SK-N-SH (cell line): Measurements from ENCODE around the gene ADGRF5. TPM values are rescaled to one million over a fixed set of nuclear protein-coding genes. Genes with fewer than 3 reads are reported as not detected.

Experiments
- CTCF ChIA-PET: fragments of 300-600, 350-600 bp; formaldehyde crosslinking; extraction: SDS; loops from one replicate; lab custom pipeline; 2021; lab: Yijun Ruan, JAX
- POLR2A ChIA-PET: fragments of 350-600 bp; sonication (Branson Sonifier 250); formaldehyde crosslinking; extraction: SDS; loops from one replicate; lab custom pipeline; 2020; ENCODE audit warnings: antibody characterized with exemption, inconsistent platforms; lab: Yijun Ruan, JAX
- DNase-seq: peaks from one replicate; pipeline ENCODE4 v3.0.0; 2012
- H2AFZ ChIP-seq: fragments of 200-600 bp; sonication (generic); 2 replicates; pipeline ENCODE4 v1.8.1; 2016; ENCODE audit warnings: antibody characterized with exemption, mild to moderate bottlenecking, low read depth
- H3F3A ChIP-seq: fragments of 200-600 bp; sonication (generic); replicated peaks from 2 replicates; pipeline ENCODE3; 2016; ENCODE audit warnings: antibody characterized with exemption, mild to moderate bottlenecking; ENCODE audit not compliant: insufficient read depth
- H3K27ac ChIP-seq, 2 experiments: fragments of 200-500 bp in 1 of 2; fragments of 200-600 bp in 1 of 2; sonication (Bioruptor generic) in 1 of 2; sonication (generic), shearing (Covaris generic) in 1 of 2; 2 replicates each; pipeline versions ENCODE4 v1.5.1 to v1.6.1; 2014 to 2016; ENCODE audit warnings: low read depth in 2 of 2, inconsistent platforms in 1 of 2, low read length in 1 of 2, mild to moderate bottlenecking in 1 of 2, mixed read lengths in 1 of 2
- H3K27me3 ChIP-seq: fragments of 200-600 bp; sonication (generic), shearing (Covaris generic); 2 replicates; pipeline ENCODE4 v1.6.1; 2016; ENCODE audit warnings: mixed run types; ENCODE audit not compliant: insufficient read depth
- H3K36me3 ChIP-seq, 2 experiments: fragments of 200-500 bp in 1 of 2; fragments of 200-600 bp in 1 of 2; sonication (Bioruptor generic) in 1 of 2; sonication (generic) in 1 of 2; replicated peaks in 1 of 2; 2 replicates each; pipeline versions ENCODE3 to v1.5.1; 2014 to 2016; ENCODE audit warnings: low read length in 1 of 2, mild to moderate bottlenecking in 1 of 2; ENCODE audit not compliant: insufficient read depth in 2 of 2, control insufficient read depth in 1 of 2
- H3K4me1 ChIP-seq, 2 experiments: fragments of 200-500 bp in 1 of 2; fragments of 200-600 bp in 1 of 2; sonication (Bioruptor generic) in 1 of 2; sonication (generic), shearing (Covaris generic) in 1 of 2; 2 replicates each; pipeline versions ENCODE4 v1.5.1 to v1.6.1; 2014 to 2016; ENCODE audit warnings: low read depth in 1 of 2, low read length in 1 of 2, mixed run types in 1 of 2; ENCODE audit not compliant: insufficient read depth in 2 of 2, control insufficient read depth in 1 of 2
- H3K4me2 ChIP-seq: fragments of 200-600 bp; sonication (generic), shearing (Covaris generic); 2 replicates; pipeline ENCODE4 v1.6.1; 2017; ENCODE audit warnings: mixed run types
- H3K4me3 ChIP-seq, 2 experiments: fragments of 200-500 bp in 1 of 2; fragments of 200-600 bp in 1 of 2; sonication (Bioruptor generic) in 1 of 2; sonication (generic), shearing (Covaris generic) in 1 of 2; 2 replicates each; pipeline versions ENCODE4 v1.5.1 to v1.8.1; 2014 to 2016; ENCODE audit warnings: low read depth in 2 of 2, inconsistent platforms in 1 of 2, low read length in 1 of 2, mild to moderate bottlenecking in 1 of 2, mixed read lengths in 1 of 2, moderate library complexity in 1 of 2
- H3K79me2 ChIP-seq: fragments of 200-600 bp; sonication (generic); 2 replicates; pipeline ENCODE4 v1.8.1; 2017; ENCODE audit warnings: mild to moderate bottlenecking; ENCODE audit not compliant: insufficient read depth
- H3K9ac ChIP-seq: fragments of 200-600 bp; sonication (generic); 2 replicates; pipeline ENCODE4 v1.6.1; 2017; ENCODE audit warnings: mixed run types
- H3K9me2 ChIP-seq: fragments of 200-600 bp; sonication (generic); 2 replicates; pipeline ENCODE4 v1.6.1; 2017; ENCODE audit warnings: mixed run types
- H3K9me3 ChIP-seq: fragments of 200-600 bp; sonication (generic); 2 replicates; pipeline ENCODE4 v1.6.1; 2017; ENCODE audit warnings: mixed run types, mild to moderate bottlenecking, moderate library complexity
- H4K20me1 ChIP-seq: fragments of 200-600 bp; sonication (generic); 2 replicates; pipeline ENCODE4 v1.6.1; 2017; ENCODE audit warnings: mild to moderate bottlenecking, mixed run types; ENCODE audit not compliant: insufficient read depth
- CTCF ChIP-seq: fragments of 200-600 bp; sonication (generic); IDR thresholded peaks from 2 replicates; pipeline ENCODE4 v1.6.1; 2017; ENCODE audit warnings: antibody characterized with exemption, mild to moderate bottlenecking, moderate library complexity
- ELF1 ChIP-seq: IDR thresholded peaks from 2 replicates; pipeline ENCODE4 v1.4.0; 2012
- EP300 ChIP-seq, 2 experiments: IDR thresholded peaks; 2 replicates each; pipeline versions ENCODE4 v1.4.0 to v1.6.1; 2012; ENCODE audit warnings: borderline replicate concordance in 1 of 2, low read depth in 1 of 2, low read length in 1 of 2
- EZH2phosphoT487 ChIP-seq: fragments of 200-600 bp; sonication (generic); IDR thresholded peaks from 2 replicates; pipeline ENCODE4 v1.6.1; 2017; ENCODE audit warnings: low read depth, mixed run types, mild to moderate bottlenecking, antibody characterized with exemption, moderate library complexity, borderline replicate concordance
- FOSL2 ChIP-seq: IDR thresholded peaks from 2 replicates; pipeline ENCODE4 v1.4.0; 2012; ENCODE audit warnings: low read depth, mild to moderate bottlenecking, moderate library complexity, borderline replicate concordance
- FOXJ3 ChIP-seq: sonication (generic); formaldehyde crosslinking; IDR thresholded peaks from 2 replicates; pipeline ENCODE4 v1.5.1; 2020; ENCODE audit warnings: mild to moderate bottlenecking, missing genetic modification reagents
- GATA2 ChIP-seq: sonication (generic); formaldehyde crosslinking; IDR thresholded peaks from 2 replicates; pipeline ENCODE4 v1.5.0; 2020; ENCODE audit warnings: mild to moderate bottlenecking, missing genetic modification reagents
- IRF3 ChIP-seq: fragments of 150-350 bp; IDR thresholded peaks from 2 replicates; pipeline ENCODE4 v1.6.1; 2016; ENCODE audit warnings: mild to moderate bottlenecking, low read depth, low read length
- MAX ChIP-seq: IDR thresholded peaks from 2 replicates; pipeline ENCODE4 v1.4.0; 2012; ENCODE audit warnings: low read depth
- NFIC ChIP-seq: IDR thresholded peaks from 2 replicates; pipeline ENCODE4 v1.4.0; 2012; ENCODE audit warnings: borderline replicate concordance
- NRF1 ChIP-seq: IDR thresholded peaks from 2 replicates; pipeline ENCODE4 v1.6.1; 2012; ENCODE audit warnings: low read depth, mild to moderate bottlenecking, low read length
- PBX3 ChIP-seq: IDR thresholded peaks from 2 replicates; pipeline ENCODE4; 2012
- POLR2AphosphoS5 ChIP-seq: IDR thresholded peaks from 2 replicates; pipeline ENCODE4 v1.6.1; 2012; ENCODE audit warnings: low read depth, low read length
- RFX5 ChIP-seq: IDR thresholded peaks from 2 replicates; pipeline ENCODE4 v1.6.1; 2012; ENCODE audit warnings: mild to moderate bottlenecking, improper control_type of control experiment, low read length
- RXRA ChIP-seq: IDR thresholded peaks from 2 replicates; pipeline ENCODE4 v1.4.0; 2012; ENCODE audit warnings: low read depth, mild to moderate bottlenecking, borderline replicate concordance
- TAF1 ChIP-seq: IDR thresholded peaks from 2 replicates; pipeline ENCODE4 v1.6.1; 2012; ENCODE audit warnings: low read depth, mild to moderate bottlenecking, low read length, moderate library complexity, borderline replicate concordance
- TEAD4 ChIP-seq: IDR thresholded peaks from 2 replicates; pipeline ENCODE4 v1.4.0; 2012; ENCODE audit warnings: mild to moderate bottlenecking, borderline replicate concordance; ENCODE audit not compliant: insufficient read depth
- USF1 ChIP-seq: IDR thresholded peaks from 2 replicates; pipeline ENCODE4 v1.4.0; 2012; ENCODE audit warnings: low read depth, borderline replicate concordance
- WGBS: methylation state at CpG from one replicate; pipeline ENCODE4 v1.1.6; 2017; ENCODE audit warnings: low lambda C conversion rate; 5-methylcytosine and 5-hydroxymethylcytosine counted together
- polyA plus RNA-seq, 3 experiments: library from polyadenylated mRNA; depleted of rRNA; stranded (reverse); fragments of >200 nt; gene quantifications; 2 replicates each; pipeline ENCODE4 v1.2.3, GENCODE V29; 2012

Gene ADGRF5
- polyA plus RNA-seq, 1 of the 3 experiments (the other 2 are of a cell fraction), result 0.02 TPM

GRCh38 chr6:46900266-46900665 is 21.5 kb downstream of the ADGRF5 start (continued):
- TF ChIP-seq GATA2 (CRISPR knock-in tag), result no peak
- no peak for TF ChIP-seq FOXJ3
- no peak for TF ChIP-seq RXRA
- TF ChIP-seq, all 33 proteins: peak for 0

- Histone ChIP-seq H4K20me1 (no peaks in the 10 kb centered on the region), H3F3A (no peaks in the 10 kb centered on the region), H3K4me1 (no peaks in the 10 kb centered on the region), H3K9me2 (no peaks in the 10 kb centered on the region), H3K27me3 (peaks cover 51% of the 10 kb centered on the region; the same call in 1 of the 2 replicates), H3K36me3 (no peaks in the 10 kb centered on the region), H2AFZ (no peak overlapping the region), H3K9me3 (no peaks in the 10 kb centered on the region), H3K27ac (no peak overlapping the region), H3K4me3 (no peak overlapping the region), H3K79me2 (no peaks in the 10 kb centered on the region), H3K4me2 (no peak overlapping the region)
- ChIA-PET CTCF (no interaction called here), POLR2A (no interaction called here)
- 11% methylated on average over 4 of the region's 4 CpGs for WGBS
- DNase-seq, result no peak
- TF ChIP-seq NFIC (no peak), EZH2phosphoT487 (no peak), NRF1 (no peak), MAX (no peak), EP300 (IDR thresholded peaks at IDR 0.05; ENCODE audit: borderline replicate concordance in 1 of 2, low read depth in 1 of 2, low read length in 1 of 2) (no peak), RFX5 (no peak), RXRA (no peak), POLR2AphosphoS5 (no peak), IRF3 (no peak), TAF1 (no peak), CTCF (no peak), ELF1 (no peak), FOSL2 (no peak), TEAD4 (no peak), USF1 (no peak), PBX3 (no peak)
- TF ChIP-seq, all 33 proteins: peak for 0
- no peak overlapping the region for H3K9ac ChIP-seq
Observed at GRCh38 chr6:46899659-46900058, 22.1 kb downstream of the ADGRF5 start.
